ENCODE data around the gene TIAM2. TPM values are rescaled to one million over a fixed set of nuclear protein-coding genes. Genes with fewer than 3 reads are reported as not detected.
"Not testable (repeated sequence)": the region's sequence is repeated elsewhere in the genome, so short reads cannot be mapped to it uniquely, and the experiment has no call there.

Gene TIAM2
- total RNA-seq, 6 donors from 2014 or later: 5.6 to 25.1 (median 7.7) TPM

DNA sequence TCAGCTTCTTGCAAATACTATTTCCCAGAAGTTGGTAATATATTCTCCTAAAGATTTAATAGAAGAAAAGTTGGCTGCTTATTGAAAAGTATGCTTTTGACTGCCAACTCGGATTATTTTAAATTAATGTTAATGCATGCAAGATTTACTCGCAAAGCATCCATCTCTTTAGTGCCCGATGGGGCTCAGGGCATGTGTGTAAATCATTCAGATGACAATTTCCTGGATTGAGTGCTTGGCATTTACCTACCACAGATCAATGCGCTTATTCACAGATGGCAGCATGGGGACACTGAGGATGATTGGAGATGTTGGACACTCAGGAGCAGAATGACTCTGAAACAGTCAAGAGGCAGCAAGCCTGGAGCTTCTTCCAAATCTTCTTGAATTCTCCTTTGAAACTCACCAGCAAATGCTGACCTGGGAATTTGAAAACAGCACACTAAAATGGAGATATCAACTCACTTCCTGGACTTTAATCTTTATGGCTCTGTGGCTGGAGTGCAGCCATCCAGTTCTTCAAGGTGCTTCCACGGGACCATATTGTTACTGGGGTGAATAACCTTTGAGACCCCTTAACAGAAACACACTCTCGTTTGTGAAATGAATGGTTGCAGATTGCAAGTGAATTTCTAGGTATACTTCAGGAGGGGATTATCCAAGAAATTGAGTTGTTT is 34.1 kb upstream of the TIAM2 start:
- peaks cover 0 to 7% (median 2%) of the 10 kb centered on the region in 4 donors for H3K36me3 ChIP-seq
- ATAC-seq (ENCODE audit: low FRiP score in 2 of 2) (no peak), DNase-seq (no peak)
- no peak overlapping the region for H3K4me3 ChIP-seq
- no peak overlapping the region for H3K27ac ChIP-seq
- TF ChIP-seq EP300 (IDR thresholded peaks at IDR 0.05) (no peak), POLR2A (IDR thresholded peaks at IDR 0.05) (no peak), POLR2AphosphoS5 (IDR thresholded peaks at IDR 0.05) (no peak)
- TF ChIP-seq, protein P1, sequence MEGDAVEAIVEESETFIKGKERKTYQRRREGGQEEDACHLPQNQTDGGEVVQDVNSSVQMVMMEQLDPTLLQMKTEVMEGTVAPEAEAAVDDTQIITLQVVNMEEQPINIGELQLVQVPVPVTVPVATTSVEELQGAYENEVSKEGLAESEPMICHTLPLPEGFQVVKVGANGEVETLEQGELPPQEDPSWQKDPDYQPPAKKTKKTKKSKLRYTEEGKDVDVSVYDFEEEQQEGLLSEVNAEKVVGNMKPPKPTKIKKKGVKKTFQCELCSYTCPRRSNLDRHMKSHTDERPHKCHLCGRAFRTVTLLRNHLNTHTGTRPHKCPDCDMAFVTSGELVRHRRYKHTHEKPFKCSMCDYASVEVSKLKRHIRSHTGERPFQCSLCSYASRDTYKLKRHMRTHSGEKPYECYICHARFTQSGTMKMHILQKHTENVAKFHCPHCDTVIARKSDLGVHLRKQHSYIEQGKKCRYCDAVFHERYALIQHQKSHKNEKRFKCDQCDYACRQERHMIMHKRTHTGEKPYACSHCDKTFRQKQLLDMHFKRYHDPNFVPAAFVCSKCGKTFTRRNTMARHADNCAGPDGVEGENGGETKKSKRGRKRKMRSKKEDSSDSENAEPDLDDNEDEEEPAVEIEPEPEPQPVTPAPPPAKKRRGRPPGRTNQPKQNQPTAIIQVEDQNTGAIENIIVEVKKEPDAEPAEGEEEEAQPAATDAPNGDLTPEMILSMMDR (IDR thresholded peaks at IDR 0.05): no peak
- no peaks in the 10 kb centered on the region for H3K9me3 ChIP-seq
- no peaks in the 10 kb centered on the region for H3K4me1 ChIP-seq
- 84 to 89% methylated on average over 6 of the region's 6 CpGs for WGBS, 2 donors
- no peaks in the 10 kb centered on the region for H3K27me3 ChIP-seq

DNA sequence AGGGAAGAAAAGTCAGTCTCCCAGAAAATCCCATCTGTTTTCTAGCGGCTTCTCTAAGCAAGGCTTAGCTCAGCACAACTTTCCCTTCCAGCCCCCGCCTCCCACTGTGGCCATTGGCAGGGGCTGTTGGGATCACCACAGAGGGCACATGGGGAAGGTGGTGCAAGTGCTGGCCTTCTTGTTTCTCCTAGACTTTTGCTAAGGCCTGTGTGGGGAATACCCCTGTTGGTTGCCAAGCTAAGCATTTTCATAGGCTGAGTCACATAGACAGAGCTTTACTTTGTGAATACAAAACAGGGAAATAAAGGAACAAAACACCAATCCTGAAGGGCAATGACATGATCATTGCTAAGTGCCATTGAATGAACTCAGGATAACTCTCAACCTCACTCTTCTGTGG is 32.4 kb upstream of the TIAM2 start:
- no peaks in the 10 kb centered on the region for H3K4me1 ChIP-seq
- H3K27me3 ChIP-seq: no peaks in the 10 kb centered on the region
- H3K4me3 ChIP-seq: no peak overlapping the region
- WGBS, 2 donors: 91 to 93% methylated on average over 2 of the region's 2 CpGs
- H3K9me3 ChIP-seq: no peaks in the 10 kb centered on the region
- TF ChIP-seq POLR2AphosphoS5 (IDR thresholded peaks at IDR 0.05) (no peak), POLR2A (IDR thresholded peaks at IDR 0.05) (no peak), EP300 (IDR thresholded peaks at IDR 0.05) (no peak)
- TF ChIP-seq, protein P1 (IDR thresholded peaks at IDR 0.05): no peak
- no peak for ATAC-seq (ENCODE audit: low FRiP score in 2 of 2)
- no peak for DNase-seq
- no peak overlapping the region for H3K27ac ChIP-seq
- H3K36me3 ChIP-seq: peaks cover 0 to 7% (median 2%) of the 10 kb centered on the region in 4 donors

DNA sequence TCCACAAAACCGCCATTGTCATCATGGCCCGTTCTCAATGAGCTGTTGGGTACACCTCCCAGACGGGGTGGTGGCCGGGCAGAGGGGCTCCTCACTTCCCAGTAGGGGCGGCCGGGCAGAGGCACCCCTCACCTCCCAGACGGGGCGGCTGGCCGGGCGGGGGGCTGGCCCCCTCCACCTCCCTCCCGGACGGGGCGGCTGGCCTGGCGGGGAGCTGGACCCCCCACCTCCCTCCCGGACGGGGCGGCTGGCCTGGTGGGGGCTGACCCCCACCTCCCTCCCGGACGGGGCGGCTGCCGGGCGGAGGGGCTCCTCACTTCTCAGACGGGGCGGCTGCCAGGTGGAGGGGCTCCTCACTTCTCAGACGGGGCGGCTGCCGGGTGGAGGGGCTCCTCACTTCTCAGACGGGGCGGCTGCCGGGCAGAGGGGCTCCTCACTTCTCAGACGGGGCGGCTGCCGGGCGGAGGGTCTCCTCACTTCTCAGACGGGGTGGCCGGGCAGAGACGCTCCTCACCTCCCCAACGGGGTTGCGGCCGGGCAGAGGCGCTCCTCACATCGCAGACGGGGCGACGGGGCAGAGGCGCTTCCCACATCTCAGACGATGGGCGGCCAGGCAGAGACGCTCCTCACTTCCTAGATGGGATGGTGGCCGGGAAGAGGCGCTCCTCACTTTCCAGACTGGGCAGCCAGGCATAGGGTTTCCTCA is 28.9 kb upstream of the TIAM2 start:
- not testable (repeated sequence) for ATAC-seq (ENCODE audit: low FRiP score in 2 of 2); H3K36me3 ChIP-seq; H3K9me3 ChIP-seq; H3K4me3 ChIP-seq; H3K4me1 ChIP-seq; H3K27me3 ChIP-seq; H3K27ac ChIP-seq
- DNase-seq: peak in 1 of 2 donors; percentile 75
- 95 to 98% methylated on average over 16 to 33 of the region's 51 CpGs for WGBS, 2 donors

DNA sequence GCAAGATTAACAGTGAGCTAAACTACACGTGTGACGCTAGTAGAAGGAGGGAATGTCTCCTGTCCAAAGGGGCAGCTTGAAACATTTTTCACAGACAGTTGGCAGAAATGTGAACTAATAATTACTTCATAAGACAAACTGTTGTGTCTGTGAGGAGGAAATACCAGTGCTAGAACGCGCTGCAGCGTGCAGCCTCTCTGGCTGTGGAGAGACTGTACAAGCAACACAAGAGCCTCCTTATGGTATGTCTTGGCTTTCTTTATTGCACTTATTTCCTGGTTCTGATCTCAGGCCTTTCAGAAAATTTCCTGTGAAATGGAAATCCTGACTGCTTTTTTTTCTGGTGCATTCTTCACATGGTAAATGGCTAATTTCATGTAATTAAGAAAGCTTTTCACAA is 25.3 kb upstream of the TIAM2 start:
- ATAC-seq (ENCODE audit: low FRiP score in 2 of 2) (no peak), DNase-seq (no peak)
- Histone ChIP-seq H3K27me3 (no peaks in the 10 kb centered on the region), H3K4me3 (no peak overlapping the region), H3K27ac (no peak overlapping the region), H3K9me3 (no peaks in the 10 kb centered on the region), H3K36me3 (no peaks in the 10 kb centered on the region), H3K4me1 (no peaks in the 10 kb centered on the region)
- TF ChIP-seq, protein P1 (IDR thresholded peaks at IDR 0.05): no peak
- no peak for TF ChIP-seq EP300 (IDR thresholded peaks at IDR 0.05)
- TF ChIP-seq POLR2AphosphoS5 (IDR thresholded peaks at IDR 0.05): no peak
- TF ChIP-seq POLR2A (IDR thresholded peaks at IDR 0.05): no peak
- WGBS, 2 donors: 50 to 54% methylated on average over 5 of the region's 5 CpGs

DNA sequence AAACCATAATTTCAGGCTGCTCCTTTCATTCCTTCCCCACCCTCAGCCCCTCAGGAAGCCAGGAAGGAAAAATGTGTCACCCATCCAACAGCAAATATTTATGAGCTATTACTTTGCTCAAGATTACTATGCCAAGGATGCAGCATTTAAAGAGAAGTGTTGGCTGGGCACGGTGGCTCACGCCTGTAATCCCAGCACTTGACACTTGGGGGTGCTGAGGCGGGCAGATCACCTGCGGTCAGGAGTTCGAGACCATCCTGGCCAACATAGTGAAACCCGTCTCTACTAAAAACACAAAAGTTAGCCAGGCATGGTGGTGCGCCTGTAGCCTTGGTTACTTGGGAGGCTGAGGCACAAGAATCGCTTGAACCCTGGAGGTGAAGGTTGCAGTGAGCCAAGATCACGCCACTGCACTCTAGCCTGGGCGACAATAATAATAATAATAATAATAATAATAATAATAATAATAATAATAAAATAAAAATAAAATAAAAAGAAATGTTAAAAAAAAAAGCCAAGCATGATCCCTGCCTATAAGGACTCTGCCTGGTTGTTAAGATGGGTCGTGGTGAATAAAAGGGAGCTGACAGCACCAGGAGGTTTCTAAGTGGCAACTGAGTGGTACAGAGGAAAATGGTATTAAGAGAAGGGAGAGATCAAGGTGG is 20.5 kb upstream of the TIAM2 start:
- Histone ChIP-seq H3K4me1 (no peaks in the 10 kb centered on the region), H3K27ac (no peak overlapping the region), H3K27me3 (no peaks in the 10 kb centered on the region), H3K36me3 (no peaks in the 10 kb centered on the region), H3K4me3 (no peak overlapping the region), H3K9me3 (no peaks in the 10 kb centered on the region)
- ATAC-seq (ENCODE audit: low FRiP score in 2 of 2): no peak
- DNase-seq: no peak
- 88 to 91% methylated on average over 11 of the region's 11 CpGs for WGBS, 2 donors
- no peak for TF ChIP-seq POLR2AphosphoS5 (IDR thresholded peaks at IDR 0.05)
- TF ChIP-seq, protein P1 (IDR thresholded peaks at IDR 0.05): no peak
- no peak for TF ChIP-seq POLR2A (IDR thresholded peaks at IDR 0.05)
- TF ChIP-seq EP300 (IDR thresholded peaks at IDR 0.05): no peak

All from upper lobe of left lung (tissue), 6 donors.